T-helper 2 cell treated with Interferon-gamma antibody and Interleukin-4, amounts not matched to agents 100 ng/mL and 5 ng/mL, for 36 hours (primary cell): Measurements from ENCODE around the gene LIN37. TPM values are rescaled to one million over a fixed set of nuclear protein-coding genes. Genes with fewer than 3 reads are reported as not detected.
"Not testable (repeated sequence)": the region's sequence is repeated elsewhere in the genome, so short reads cannot be mapped to it uniquely, and the experiment has no call there.

Experiments used
- intact Hi-C: fragments of 100-400 bp; cut with micrococcal nuclease; formaldehyde crosslinking; loops from one replicate; pipeline ENCODE4 v1.15.1; 2023
- total RNA-seq: library from RNA; stranded (reverse); gene quantifications from 2 replicates; pipeline ENCODE4 v1.2.3, GENCODE V29; 2022

The LIN37 gene
- total RNA-seq, 1 donor from 2014 or later = 15.2 TPM

DNA sequence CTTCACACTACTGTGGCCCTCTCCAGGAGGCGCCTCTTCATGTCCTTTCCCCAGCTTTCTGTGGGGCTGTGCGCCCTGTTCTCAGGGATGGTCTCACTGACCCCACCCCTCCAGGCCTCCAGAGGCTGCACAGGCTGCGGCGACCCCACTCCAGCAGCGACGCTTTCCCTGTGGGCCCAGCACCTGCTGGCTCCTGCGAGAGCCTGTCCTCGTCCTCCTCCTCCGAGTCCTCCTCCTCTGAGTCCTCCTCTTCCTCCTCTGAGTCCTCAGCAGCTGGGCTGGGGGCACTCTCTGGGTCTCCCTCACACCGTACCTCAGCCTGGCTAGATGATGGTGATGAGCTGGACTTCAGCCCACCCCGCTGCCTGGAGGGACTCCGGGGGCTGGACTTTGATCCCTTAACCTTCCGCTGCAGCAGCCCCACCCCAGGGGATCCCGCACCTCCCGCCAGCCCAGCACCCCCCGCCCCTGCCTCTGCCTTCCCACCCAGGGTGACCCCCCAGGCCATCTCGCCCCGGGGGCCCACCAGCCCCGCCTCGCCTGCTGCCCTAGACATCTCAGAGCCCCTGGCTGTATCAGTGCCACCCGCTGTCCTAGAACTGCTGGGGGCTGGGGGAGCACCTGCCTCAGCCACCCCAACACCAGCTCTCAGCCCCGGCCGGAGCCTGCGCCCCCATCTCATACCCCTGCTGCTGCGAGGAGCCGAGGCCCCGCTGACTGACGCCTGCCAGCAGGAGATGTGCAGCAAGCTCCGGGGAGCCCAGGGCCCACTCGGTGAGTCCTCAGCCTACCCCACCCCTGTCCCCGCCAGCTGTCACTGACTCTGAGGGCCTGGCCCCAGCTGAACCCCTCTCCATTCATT is 38.2 kb downstream of the LIN37 start:
- intact Hi-C loops = no loop called here

DNA sequence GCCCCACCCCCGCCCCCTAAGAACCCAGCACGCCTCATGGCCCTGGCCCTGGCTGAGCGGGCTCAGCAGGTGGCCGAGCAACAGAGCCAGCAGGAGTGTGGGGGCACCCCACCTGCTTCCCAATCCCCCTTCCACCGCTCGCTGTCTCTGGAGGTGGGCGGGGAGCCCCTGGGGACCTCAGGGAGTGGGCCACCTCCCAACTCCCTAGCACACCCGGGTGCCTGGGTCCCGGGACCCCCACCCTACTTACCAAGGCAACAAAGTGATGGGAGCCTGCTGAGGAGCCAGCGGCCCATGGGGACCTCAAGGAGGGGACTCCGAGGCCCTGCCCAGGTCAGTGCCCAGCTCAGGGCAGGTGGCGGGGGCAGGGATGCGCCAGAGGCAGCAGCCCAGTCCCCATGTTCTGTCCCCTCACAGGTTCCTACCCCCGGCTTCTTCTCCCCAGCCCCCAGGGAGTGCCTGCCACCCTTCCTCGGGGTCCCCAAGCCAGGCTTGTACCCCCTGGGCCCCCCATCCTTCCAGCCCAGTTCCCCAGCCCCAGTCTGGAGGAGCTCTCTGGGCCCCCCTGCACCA is 38.9 kb downstream of the LIN37 start:
- intact Hi-C loops = no loop called here

DNA sequence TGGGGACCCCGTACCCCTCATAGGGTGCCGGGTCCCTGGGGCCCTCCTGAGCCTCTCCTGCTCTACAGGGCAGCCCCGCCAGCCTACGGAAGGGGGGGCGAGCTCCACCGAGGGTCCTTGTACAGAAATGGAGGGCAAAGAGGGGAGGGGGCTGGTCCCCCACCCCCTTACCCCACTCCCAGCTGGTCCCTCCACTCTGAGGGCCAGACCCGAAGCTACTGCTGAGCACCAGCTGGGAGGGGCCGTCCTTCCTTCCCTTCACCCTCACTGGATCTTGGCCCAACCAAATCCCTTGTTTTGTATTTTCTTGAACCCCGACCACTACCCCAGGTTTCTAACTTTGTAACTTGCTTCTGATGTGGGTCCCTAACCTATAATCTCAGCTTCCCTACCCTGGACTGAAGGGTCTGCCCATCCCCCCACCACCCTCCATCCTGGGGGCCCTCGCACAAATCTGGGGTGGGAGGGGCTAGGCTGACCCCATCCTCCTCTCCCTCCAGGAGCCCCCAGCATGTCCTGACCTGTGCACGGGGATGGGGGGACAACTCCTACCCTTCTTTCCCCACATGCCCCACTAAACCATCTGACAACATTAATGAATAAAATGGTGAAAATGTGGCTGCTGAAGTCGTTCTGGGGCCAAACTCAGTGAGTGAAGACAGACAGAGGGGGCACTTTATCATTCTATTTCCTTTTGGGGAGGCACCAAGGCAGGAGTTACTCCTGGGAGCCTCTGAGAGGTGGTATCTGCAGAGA is 40.0 kb downstream of the LIN37 start:
- intact Hi-C loops = no loop called here

DNA sequence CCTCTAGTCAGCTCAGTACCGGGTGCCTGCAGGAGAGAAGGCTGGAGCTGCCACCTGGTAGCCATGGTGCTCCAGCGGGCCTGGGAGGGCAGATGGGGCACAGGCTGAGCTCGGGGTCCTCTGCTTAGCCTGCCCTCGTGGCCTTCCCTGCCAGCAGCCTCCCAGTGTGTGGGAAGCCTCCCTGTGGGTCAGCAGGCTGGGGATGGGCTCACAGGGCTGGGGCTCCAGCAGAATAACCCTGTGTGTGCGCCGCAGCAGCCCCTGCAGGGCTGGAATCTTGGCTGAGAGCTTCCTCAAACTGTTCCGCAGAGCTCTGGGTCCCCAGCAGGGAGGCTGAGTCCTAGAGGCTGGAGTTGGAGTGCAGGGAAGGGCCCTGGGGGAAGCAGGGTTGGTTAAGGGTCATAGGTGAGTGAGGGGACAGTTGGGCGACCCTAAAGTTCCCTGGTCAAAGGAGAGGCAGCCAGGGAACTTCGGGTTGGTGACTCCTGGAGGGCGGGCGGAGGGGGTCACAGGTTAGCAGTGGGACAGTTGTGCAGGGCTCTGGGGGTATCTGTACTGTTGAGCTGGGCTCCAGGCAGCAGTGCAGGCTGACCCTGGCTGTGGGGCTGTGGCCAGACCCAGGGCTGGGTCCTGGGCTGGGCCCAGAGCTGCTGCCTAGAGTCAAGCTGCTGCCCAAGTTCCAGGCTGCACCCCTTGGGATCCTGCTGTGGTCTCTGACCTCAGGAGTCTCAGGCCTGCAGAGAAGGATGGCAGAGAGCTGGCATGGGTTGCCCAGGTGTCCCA is 41.0 kb downstream of the LIN37 start:
- intact Hi-C loops = no loop called here

DNA sequence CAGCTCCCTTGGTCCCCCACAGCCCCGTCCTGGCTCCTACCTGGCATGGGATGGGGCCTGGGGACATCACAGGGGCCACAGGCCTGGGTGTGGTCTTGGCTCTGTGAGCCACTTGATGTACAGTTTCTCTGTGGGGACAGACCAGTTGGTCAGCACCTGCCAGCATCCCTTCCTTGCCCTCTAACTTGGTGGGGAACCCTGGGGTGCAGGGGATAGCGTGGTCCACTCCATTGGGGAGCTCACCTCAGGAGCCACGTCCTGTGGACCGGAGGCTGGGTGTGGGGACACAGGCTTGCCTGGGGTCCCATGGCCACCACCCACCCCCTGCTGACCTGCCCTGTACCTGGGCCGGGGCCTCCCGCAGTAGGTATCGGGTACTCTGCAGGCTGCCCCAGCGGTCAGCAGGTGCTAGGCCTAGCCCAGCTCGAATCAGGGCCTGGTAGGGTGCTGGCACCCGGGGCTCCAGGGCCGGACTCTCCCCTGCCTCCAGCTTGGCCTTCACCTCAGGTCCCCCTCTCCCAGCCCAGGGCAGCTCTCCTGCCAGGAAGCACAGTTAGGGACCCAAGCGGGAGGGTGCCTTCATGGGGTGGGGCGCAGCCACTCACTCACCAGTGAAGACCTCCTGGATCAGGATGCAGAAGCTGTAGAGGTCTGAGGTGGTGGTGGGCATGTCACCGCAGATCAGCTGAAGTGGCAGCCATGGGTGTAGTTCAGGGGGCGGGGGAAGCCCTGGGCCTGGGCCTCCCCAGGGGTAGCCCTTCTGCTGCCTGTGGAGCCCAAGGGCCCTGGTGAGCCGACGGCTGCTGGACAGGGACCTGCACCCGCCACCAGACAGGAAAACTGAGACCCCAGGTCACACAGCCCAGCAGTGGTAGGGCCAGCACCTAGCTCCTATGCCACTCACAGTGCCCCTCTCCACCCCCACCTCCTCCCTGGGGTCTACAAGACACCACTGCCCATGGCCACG is 41.9 kb downstream of the LIN37 start:
- intact Hi-C loops = no loop called here

DNA sequence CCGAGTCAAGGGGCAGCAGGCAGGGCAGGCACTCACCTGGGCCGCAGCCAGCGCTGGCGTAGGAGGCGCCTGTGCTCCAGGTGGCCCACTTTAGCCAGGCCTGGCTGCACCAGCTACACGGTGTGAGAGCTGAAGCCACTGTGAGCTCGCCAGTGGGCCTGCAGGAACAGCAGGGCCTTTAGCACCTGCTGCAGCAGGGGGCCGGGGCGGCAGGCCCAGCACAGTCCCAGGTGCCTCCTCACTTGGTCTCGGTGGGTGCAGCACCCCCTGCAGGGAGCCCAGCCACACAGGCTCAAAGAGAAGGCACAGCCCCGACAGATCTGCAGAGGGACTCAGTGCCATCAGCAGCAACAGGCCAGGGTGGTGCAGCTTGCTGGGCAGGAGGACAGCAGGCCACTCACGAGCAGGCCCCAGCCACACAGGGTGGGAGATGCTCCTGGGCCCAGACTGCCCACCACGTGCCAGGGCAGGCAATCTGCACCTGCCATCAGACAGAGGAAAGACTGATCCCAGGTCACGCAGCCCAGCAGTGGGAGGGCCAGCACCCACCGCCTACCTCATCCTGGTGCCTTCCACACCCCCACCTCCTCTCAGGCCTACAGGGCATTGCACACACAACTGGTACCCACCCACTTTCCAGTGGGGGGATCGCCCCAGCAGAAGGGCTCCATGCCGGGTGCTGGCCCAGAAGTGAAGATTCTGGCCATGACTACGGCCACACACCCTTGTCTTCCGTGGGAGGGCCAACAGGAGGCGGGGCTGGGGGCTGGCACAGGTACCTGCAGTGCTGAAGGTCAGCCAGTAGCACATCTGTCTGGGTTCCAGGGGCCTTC is 42.8 kb downstream of the LIN37 start:
- intact Hi-C loops = no loop called here

DNA sequence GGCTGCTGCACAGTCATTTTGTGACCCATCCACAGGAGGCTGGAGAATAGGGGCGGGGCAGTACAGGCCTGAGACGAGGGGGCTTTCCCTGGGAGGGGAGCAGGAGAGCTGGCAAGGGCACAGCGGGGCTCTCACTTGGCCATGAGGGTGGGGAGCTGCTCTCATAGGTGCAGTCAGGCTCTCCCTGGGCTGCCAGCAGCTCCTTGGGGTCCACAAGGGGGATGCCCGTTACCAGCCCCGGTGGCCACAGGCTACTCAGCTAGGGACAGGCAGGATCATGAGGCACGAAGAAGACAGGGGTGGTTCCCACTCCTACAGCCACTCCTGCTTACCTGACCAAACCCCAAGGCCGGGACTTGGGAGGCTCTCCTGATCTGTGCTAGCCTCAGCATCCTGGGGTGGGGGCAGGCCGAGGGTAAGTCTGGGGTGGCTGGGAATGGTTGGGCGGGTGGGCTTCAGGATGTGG is 43.5 kb downstream of the LIN37 start:
- intact Hi-C loops = no loop called here

DNA sequence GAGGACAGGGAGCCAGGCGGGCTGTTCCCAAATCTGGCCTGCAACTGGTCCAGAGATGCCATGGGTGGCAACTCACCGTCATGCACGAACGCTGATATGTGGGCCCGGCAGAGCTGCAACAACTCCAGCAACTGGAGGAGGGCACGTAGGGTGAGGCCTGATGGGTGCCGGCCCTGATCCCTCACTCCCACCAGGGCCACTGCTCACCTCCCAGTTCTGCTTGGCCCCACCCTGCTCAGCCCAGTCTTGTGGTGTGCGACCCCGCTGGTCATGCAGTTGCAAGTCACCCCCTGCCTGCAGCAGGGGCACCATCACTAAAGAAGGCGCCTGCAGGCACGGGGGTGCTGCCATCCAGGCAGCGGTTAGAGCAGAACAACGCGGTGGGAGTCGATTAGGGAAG is 43.9 kb downstream of the LIN37 start:
- intact Hi-C loops = no loop called here

DNA sequence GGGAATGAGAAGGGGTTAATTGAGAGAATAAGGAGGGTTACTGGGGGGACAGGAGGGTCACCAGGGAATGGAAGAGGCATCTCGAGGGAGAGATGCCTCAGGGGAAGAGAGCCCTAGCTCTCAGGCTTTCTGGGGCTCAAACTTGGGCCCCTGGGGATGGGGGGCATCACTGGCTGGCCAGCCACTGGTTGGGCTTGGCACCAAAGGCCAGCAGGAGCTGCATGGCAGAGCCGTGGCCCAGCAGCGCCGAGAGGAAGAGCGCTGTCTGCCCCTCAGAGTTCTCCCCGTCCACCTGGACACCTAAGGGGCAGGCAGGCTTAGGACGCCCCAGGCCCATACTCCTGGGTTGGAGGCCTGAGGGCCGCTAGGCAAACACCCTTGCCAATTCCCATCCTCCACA is 44.5 kb downstream of the LIN37 start:
- intact Hi-C loops = no loop called here

DNA sequence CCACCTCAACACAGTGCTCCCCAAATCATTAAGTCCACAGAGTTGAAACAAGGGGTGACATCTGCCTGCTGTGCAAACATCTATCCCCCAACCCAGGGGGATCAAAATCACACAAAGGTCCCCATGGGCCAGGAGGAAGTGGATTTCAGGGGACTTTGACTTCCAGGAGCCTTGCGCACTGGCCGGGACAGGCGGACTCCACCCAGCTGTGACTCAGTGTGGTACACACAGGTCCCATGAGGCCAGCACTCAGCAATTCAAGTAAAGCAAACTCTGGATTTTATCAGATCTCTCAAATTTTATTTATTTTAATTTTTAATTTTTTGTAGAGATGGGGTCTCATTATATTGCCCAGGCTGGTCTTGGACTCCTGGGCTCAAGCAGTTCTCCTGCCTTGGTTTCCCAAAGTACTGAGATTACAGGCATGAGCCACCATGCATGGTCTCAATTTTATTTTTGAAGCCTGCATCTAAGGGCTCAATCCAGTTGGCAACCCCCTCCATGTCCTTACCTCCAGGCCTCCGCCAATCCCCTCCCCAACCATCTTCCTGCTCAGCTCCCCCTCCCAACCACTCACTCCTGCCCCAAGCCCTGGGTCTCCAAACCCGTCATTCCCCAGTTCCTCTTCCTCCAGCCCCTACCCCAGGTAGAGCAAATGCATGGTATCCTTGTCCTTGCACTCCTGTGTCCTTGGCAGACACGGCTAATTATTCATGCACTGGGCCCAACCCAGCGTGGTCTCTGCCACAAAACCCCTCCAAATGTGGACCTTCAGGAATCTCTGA is 45.2 kb downstream of the LIN37 start:
- intact Hi-C loops = no loop called here

DNA sequence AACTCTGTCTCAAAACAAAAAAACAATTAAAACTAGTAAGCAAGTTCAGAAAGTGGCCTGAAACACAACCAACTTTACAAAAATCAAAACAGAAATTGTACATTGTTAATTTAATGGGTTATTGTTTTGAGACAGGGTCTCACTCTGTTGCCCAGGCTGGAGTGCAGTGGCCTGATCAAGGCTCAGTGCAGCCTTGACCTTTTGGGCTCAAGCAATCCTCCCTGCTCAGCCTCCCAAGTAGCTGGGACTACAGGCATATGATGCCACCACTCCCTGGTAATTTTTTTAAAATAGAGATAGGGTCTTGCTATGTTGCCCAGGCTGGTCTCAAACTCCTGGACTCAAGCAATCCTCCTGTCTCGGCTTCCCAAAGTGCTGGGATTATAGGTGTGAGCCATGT is 47.2 kb downstream of the LIN37 start:
- intact Hi-C loops = not testable (repeated sequence)

DNA sequence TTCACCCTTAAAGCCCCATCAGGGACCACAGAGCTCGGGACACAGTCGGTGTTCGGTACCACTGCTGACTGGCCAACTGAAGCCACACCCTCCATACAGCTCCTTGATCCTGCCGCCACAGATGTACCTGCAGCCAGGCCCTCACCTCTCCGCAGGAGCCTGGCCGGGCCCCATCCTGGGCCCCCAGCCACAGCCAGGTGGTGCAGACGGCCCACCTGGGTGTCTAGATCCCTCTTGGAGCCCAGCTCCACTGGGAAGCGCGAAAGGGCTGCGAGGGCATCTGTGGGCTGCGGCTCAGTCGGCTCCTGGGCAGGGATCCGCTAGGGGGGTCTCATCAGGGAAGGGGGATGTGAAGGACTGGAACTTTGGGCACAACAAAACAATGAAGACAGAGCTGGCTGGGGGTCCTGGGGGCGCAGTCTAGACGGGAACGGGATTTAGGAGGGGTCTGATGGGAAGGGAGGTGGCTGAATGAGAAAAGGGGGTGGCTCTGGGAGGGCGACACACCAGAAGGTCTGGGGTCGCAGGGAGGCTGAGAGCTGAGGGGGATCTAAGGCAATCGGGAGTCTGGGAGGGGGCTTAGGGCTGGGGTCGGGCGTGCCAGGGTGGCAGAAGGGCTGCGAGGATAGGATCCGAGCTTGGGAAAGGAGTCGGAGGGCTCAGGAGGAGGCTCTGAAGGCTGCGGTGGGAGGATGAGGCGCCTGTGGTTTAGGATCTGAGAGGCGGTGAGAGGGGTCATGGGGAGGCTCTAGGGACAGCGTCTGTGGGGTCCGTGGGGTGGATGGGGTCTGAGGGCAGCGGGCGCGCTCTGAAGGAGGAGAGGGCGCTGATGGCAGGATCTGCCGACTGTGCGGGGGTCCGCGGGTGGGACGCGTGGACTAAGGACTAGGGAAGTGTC is 48.5 kb downstream of the LIN37 start:
- intact Hi-C loops = no loop called here

DNA sequence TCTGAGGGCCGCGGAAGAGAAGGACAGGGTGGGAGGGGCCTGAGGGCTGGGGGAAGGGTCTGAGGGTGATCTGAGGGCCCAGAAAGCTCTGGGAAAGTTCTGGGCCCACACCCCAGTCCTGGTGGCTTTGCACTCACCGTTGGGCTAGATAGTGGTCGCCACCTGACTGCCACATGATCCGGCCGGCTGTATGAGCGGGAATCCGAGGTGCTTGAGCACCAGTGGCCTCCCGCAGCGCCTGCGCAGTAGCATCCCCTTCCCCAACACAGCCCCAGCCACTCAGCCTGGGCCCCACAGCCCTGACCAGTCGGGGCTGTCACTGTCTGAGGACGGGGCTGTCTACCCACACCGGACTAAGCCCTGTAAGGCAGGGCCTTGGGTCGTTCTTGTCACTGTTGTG is 49.3 kb downstream of the LIN37 start:
- intact Hi-C loops = no loop called here

DNA sequence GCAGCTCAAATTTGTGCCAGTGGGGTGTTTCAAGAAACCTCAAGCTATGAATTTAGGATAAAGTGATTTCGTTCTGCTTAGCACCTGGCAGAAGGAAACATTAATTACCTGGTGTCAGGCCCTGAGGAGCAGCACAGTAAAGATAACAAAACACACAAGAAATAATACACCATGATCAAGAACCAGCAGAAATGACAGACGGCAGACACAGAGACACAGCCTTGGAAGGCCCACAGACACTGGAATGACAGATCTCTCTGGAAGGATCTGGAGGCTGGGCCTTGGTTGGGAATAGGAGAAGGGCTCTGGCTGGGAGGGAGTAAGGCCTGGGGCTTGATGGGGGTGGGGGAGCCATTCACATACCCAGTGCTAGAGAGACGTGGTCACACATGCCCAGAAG is 53.5 kb downstream of the LIN37 start:
- intact Hi-C loops = no loop called here
